Measurements from ENCODE around the gene GNAQ.
A peak's percentile ranks its signal among the peaks of the same experiment; 100 is the strongest.
"Not testable (repeated sequence)": the region's sequence is repeated elsewhere in the genome, so short reads cannot be mapped to it uniquely, and the experiment has no call there.

Gene GNAQ

GRCh38 chr9:77906991-77907390, 124.6 kb downstream of the GNAQ start:
- DNase-seq, result no peak

GRCh38 chr9:77903666-77904285, 127.8 kb downstream of the GNAQ start:
- no peak for DNase-seq

GRCh38 chr9:77901771-77902170, 129.8 kb downstream of the GNAQ start:
- DNase-seq, result no peak

- no peak for DNase-seq
These were observed 130.6 kb downstream of the GNAQ start for GRCh38 chr9:77901018-77901417.

- no peak for DNase-seq
These were observed 131.8 kb downstream of the GNAQ start for GRCh38 chr9:77899679-77900354.

- no peak for DNase-seq
These were observed 132.7 kb downstream of the GNAQ start for GRCh38 chr9:77898864-77899263.

- DNase-seq, result peak in 19 of 51 donors; percentile 5 to 50 (median 24)
These were observed 134.5 kb downstream of the GNAQ start for GRCh38 chr9:77896938-77897667.

- no peak for DNase-seq
These were observed 135.2 kb downstream of the GNAQ start for GRCh38 chr9:77896269-77896937.

GRCh38 chr9:77893706-77894105, 137.9 kb downstream of the GNAQ start:
- DNase-seq, result no peak

GRCh38 chr9:77892955-77893514, 138.6 kb downstream of the GNAQ start:
- DNase-seq, result no peak

- DNase-seq, result no peak
These were observed 139.4 kb downstream of the GNAQ start for GRCh38 chr9:77892171-77892570.

GRCh38 chr9:77891128-77891800, 140.3 kb downstream of the GNAQ start:
- no peak for DNase-seq

- no peak for DNase-seq
These were observed 143.9 kb downstream of the GNAQ start for GRCh38 chr9:77887662-77888061.

- DNase-seq, result peak in 9 of 51 donors; percentile 6 to 35 (median 14)
These were observed 146.4 kb downstream of the GNAQ start for GRCh38 chr9:77885104-77885672.

GRCh38 chr9:77883846-77884771, 147.5 kb downstream of the GNAQ start:
- no peak for DNase-seq

- DNase-seq, result no peak
These were observed 148.5 kb downstream of the GNAQ start for GRCh38 chr9:77883133-77883532.

- no peak for DNase-seq
These were observed 149.3 kb downstream of the GNAQ start for GRCh38 chr9:77882294-77882693.

- not testable (repeated sequence) for DNase-seq
These were observed 150.0 kb downstream of the GNAQ start for GRCh38 chr9:77881634-77882033.

- no peak for DNase-seq
These were observed 150.5 kb downstream of the GNAQ start for GRCh38 chr9:77881111-77881510.

Data from hypothalamus (tissue), 51 donors.